NCI-H2227 treated with DMSO at 0.1 percent for 48 hours (cell line): Measurements from ENCODE around the gene MBTD1.
A peak's percentile ranks its signal among the peaks of the same experiment; 100 is the strongest.
"Not testable (repeated sequence)": the region's sequence is repeated elsewhere in the genome, so short reads cannot be mapped to it uniquely, and the experiment has no call there.

Experiments used
- DNase-seq: peaks from one replicate; lab custom pipeline; 2025; lab: John Stamatoyannopoulos, UW

The MBTD1 gene

DNA sequence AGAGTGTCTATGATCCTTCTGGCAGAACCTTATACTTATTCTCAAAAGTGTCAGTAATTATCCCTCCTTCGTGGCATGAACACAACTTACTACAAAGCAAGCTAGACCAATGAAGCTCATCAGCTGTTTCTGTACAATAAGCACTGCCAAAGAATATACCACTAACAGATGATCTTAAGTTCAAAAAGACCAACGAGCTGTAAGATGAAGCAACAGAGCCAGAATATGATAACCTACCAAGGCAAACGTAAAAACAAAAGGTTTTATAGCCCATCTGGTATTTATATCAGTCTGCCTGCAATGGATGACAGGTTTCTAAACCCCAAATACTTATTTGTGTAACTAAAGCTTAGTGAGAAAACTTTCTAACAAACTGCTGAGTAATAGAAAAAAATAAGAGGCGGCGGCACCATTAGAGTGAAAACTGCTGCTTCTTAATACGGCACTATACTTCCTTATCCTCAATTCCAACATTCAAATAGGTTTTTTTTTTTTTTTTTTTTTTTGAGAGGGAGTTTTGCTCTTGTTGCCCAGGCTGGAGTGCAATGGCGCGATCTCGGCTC lies 71.5 kb downstream of the MBTD1 start:
- peak; percentile 8 for DNase-seq

DNA sequence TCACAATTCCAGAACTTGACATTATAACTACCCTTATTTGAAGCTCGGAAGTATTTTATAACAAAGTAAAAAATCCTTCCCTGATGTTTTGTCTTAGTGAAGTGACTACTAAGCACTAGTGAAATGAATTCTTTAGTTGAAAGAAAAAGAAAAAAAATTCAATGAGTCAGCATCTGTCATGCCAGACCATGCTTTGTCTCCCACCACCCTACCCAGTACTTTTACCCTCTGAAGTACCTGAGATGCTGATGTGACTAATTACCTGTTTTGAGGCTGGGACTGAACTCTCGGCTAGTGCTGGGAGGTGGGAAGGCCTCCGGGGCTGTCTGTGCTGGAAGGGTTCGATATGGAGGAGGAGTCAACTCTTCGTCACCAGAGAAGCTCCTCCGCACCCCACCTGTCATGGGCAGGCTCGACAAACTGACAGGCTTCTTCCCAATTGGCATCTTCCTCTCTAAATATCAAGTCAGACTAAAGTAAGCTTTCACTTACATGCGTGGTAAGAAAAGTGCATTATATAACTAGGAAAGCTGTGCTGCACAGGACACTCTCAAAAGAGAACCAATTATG lies 74.0 kb downstream of the MBTD1 start:
- no peak for DNase-seq

DNA sequence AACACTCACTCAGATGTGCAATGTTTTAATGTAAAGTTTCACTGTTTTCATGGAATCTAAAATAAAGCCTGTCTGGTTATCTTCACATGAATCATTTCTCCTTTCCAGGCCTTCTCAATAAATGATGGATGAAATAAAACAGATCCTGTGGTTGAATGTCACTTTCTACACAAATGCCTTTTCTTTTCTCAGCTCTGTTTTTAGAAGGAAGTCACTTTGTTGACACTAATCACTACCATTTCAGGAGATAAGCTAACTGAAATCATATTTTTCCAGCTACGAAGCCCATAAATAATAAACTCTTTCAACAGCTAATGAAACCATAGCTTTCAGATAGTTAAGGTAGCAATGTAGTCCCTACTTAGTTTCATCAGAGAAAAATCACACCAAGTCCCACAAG lies 75.7 kb downstream of the MBTD1 start:
- DNase-seq, result no peak

DNA sequence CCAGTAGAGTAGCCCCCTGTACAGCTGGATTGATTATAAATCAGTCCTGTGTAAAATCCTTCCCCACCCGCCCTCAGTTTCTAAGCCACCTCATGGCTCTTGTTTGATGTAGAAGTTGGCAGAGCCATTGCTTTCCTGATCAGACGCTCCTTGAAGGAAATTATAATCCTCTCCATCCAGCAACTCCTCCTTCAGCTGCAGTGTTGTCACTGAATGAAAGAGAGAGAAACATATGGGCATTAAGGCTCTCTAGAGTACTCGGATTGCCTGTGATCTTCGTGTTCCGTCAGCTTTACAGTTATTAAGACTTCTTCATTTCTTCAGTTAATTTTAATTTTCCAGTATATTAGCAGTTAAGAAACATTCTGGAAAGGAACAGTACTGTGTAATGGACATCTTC lies 79.4 kb downstream of the MBTD1 start:
- DNase-seq, result no peak

DNA sequence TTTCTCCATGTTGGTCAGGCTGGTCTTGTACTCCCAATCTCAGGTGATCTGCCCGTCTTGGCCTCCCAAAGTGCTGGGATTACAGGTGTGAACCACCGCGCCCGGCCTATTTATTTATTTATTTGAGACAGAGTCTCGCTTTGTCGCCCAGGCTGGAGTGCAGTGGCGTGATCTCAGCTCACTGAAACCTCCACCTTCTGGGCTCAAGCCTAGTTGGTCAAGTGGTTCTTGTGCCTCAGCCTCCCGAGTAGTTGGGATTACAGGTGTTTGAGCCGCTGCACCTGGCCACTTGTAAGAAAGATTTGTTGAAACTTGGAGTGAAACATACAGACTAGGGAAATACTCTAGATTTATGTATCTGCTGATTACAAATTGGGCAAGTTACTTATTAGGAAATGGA lies 87.8 kb downstream of the MBTD1 start:
- not testable (repeated sequence) for DNase-seq

DNA sequence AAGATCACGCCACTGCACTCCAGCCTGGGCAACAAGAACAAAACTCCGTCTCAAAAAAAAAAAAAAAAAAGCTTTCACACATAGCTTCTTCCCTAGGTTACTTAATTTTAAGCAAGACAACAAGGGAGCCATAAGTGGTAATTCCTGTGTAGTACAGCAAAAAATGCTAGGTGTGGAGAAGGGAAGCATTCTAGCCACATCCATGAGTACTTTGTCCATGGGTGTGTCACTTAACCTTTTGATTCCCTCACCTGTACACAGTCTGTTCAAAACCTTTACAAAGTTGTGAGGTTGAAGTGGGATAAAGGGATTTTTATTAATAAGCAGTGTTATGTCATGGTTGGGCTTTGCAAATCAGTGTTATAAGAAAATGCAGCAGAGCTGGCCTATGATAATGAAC lies 89.1 kb downstream of the MBTD1 start:
- DNase-seq, result no peak

DNA sequence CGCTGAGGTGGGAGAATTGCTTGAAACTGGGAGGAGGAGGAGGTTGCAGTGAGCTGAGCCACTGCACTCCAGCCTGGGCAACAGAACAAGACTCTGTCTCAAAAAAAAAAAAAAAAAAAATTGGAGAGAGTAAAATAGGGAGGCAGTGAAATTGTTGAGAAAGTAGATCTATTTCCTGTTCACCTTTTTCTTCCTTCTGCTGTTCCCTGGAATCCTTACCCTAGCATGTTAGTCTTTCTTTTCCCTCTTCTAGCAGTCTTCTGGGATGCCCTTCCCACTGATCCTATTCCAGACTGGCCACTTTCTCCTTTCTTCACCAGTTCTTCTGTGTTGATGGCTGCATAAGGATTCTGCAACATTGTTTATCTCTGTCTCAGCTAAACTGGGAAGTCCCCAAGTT lies 90.5 kb downstream of the MBTD1 start:
- DNase-seq, result no peak

DNA sequence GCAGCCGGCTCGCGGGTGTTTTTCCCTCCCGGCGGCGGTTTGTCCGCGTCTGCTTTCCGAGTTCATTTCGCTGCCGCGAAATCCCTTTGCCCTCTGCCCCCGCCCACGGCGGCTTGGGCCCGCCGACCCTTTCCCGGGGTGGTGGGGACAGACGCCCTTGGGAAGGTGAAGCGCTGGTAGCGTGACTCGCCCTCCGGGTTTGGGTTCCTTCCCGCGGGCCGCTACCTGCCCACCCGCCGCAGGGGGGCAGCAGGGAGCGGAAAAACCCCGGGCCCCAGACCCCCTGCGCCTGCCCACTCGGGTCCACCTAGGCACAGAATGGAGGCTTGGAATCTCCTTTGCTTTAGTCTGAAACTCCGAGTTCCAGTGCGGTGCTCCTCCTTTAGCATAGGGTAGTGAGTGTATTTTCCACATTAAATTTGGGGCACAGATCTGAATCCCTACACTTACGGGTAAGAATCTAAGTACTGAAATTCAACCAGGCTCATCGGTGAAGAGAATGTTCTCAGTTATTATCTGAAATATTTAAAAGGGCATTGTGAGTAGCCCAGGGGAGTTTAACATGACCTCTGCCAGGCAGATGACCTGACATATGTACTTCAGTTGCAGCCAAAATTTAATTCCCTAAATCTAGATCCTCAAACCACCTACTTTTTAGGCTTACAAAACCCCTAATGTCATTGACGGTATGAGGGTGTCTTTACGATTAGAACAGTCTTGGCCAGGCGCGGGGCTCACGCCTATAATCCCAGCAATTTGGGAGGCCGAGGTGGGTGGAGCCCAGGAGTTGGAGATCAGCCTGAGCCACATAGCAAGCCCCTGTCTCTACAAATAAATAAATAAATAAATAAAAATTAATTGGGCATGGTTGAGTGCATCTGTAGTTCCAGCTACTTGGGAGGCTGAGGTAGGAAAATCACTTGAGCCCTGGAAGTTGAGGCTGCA lies 92.6 kb downstream of the MBTD1 start:
- peak; percentile 47 for DNase-seq

DNA sequence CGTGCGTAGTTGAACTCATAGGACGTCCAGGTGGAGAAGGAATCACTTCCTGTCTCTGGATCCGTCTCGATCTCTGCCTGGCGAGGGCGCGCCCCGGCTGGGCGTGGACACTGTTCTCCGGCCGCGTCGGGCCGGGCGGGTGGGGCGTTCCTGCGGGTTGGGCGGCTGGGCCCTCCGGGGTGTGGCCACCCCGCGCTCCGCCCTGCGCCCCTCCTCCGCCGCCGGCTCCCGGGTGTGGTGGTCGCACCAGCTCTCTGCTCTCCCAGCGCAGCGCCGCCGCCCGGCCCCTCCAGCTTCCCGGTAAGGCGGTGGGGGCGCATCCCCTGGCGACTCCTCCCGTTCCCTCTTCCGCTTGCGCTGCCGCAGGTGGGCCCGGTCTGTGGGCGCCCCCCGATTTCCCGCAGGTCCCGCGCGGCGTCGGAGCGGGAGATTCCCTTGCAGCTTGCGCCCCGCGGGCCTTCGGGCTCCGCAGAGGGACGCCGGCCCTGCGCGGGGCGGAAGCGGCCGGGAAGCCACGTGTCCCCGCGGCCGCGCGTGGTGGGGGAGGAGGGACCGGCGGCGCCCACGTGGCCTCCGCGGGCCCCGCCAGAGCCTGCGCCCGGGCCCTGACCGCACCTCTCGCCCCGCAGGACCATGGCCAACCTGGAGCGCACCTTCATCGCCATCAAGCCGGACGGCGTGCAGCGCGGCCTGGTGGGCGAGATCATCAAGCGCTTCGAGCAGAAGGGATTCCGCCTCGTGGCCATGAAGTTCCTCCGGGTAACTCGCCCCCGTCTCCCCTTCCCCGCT lies 93.5 kb downstream of the MBTD1 start, which contains the start of gene NME2:
Gene NME2 (plus strand): TSS at position 214 of the 789 bp plus-strand sequence. CDS start 420 bp downstream, at position 634.
- peak; percentile 88 for DNase-seq

DNA sequence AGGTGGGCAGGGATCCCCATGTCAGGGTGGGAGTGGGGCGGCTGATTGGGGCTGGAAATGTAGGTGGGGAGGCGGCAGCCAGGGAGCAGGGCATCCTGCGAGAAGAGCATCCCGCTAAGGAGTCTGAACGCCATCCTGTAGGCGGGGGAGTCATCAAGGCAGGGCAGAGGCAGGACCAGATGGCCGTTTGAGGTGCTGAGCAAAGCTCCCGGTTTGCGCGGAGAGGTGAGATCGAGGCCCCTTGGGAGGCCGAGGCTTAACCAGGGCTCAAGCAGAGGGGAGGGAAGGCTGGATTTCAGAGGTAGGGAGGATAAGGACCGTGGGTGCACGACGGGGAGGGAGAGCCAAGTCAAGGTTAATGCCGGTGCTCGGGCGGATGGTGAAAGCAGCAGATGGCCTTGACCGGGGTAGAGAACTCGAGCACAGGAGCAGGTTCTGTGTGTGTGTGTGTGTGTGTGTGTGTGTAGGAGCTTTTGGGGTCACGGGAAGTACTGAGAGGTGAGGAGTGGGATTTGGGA lies 94.1 kb downstream of the MBTD1 start:
- no peak for DNase-seq

DNA sequence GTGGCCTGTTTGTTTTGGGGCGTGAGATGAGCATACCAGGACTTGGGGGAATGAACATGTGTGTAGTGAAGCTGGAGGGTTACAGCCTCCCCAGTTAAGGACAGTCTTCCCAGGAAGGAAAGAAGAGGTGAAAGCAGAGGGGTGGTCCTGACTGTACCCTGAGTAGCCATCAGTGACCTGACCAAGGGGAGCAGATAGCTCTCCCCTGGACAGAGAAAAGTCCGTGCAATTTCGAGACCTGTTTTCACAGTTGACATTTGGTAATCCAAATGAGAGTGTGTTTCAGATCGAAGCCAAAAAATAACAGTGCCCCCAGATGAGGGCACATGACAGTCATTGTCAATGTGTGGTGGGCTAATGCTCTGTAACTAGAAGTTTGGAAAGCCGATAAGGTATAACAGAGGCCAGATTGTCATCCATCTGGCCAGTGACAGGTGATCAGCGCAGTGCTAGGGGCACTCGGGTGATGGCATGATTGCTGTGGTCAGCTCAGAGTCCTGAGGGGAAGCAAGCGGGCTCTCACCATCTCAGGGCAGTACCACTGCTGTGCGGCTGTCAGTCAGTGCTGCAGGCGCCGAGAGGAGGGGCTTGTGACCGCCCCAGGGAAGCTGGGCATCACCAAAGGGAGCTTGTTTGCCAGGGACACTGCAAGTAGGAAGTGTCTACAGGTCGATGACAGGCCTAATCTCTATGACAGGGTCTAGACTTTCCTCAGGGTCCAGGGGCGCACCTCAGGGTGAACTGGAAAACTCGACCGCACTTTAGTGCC lies 94.8 kb downstream of the MBTD1 start:
- DNase-seq, result peak; percentile 20

DNA sequence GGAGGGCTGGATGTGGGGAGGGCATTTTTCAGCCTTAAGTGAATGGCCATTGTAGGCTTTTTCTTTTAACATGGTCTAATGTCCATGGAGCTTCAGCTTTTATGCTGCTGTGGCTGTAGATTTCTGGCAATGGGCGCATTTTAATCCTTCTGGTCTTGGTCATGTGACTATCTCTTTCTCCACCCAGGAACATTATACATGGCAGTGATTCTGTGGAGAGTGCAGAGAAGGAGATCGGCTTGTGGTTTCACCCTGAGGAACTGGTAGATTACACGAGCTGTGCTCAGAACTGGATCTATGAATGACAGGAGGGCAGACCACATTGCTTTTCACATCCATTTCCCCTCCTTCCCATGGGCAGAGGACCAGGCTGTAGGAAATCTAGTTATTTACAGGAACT lies 98.3 kb downstream of the MBTD1 start:
- no peak for DNase-seq

DNA sequence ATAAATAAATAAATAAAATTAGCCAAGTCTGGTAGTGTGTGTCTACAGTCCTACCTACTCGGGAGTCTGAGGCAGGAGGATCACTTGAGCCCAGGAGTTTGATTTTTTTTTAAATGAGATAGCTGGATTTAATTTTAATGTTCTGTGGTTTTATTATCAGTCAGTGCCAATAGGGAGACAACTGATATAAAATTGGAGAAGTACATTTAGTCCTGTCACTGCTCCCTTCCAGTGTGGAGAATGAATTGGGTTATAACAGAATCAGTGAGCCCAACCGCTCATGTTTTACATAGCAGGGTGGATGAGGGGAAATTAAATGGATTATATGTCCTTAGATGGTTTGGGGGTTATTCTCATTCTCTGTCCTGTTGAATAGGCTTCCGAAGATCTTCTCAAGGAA lies 100.2 kb downstream of the MBTD1 start:
- no peak for DNase-seq

DNA sequence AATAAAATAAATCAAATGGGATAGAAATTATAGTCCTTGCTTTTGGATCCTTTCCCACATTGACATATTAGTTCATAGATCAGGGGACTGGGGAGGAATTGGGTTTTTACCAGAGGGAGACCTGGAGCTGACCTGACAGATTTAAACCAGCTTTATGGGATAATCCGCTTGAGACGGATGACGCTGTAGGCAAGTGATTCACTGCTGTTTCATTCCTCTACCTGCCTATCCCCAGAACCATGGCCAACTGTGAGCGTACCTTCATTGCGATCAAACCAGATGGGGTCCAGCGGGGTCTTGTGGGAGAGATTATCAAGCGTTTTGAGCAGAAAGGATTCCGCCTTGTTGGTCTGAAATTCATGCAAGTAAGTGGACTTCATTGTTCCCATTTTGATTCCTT lies 104.4 kb downstream of the MBTD1 start:
- DNase-seq, result no peak

DNA sequence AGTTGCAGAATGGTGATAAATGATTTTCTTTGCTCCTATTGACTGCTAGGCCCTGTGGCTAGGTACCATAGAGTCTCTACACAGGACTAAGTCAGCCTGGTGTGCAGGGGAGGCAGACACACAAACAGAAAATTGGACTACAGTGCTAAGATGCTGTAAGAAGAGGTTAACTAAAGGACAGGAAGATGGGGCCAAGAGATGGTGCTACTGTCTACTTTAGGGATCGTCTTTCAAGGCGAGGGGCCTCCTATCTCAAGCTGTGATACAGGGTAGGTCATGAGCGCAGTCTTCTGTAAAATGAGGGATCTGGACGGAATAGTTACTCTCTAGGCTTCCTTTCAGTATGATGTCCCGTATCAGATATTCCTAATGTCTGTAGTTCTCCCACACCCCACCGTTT lies 105.7 kb downstream of the MBTD1 start:
- peak; percentile 8 for DNase-seq

DNA sequence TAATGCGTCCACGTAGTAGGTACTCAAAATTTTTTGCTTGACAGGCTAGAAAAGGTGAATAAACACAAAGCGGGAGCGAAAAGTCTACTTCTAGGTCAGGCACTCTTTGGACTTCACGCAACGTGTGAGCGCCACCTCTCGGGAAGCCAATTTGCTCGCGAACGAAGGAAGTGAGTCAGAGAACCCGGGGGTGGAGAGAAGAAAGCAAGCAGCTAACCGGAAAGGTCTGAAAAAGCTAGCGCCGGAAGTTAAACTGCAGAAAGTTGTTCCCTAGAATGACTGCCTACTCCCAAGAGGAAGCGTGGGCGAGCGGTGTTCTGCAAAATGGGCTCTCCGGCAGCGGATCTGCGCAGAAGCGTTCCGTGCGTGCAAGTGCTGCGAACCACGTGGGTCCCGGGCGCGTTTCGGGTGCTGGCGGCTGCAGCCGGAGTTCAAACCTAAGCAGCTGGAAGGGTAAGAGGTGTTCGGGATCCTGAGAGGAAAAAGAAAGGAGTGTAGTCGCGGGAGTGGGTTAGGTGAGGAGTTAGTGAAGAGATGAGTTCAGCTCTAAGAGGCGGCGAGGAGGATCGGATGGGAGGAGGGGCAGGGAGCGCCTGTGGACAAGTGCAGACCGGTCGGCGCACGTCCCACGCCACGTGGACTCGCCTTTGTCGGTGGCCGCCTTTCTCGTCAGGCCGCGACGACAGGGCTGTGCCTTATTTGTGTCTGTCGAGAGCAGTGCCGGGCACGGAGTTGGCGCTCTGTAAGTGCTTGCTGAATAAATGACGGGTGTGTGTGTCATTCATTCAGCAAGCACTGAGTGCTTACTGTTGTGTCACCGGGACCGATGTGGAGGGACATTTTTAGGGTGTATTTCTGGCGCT lies 106.4 kb downstream of the MBTD1 start, which contains the start of gene NME1:
Gene NME1 (plus strand): TSS at position 350 of the 863 bp plus-strand sequence. CDS start 2,096 bp downstream, outside the sequence.
- peak; percentile 99 for DNase-seq

DNA sequence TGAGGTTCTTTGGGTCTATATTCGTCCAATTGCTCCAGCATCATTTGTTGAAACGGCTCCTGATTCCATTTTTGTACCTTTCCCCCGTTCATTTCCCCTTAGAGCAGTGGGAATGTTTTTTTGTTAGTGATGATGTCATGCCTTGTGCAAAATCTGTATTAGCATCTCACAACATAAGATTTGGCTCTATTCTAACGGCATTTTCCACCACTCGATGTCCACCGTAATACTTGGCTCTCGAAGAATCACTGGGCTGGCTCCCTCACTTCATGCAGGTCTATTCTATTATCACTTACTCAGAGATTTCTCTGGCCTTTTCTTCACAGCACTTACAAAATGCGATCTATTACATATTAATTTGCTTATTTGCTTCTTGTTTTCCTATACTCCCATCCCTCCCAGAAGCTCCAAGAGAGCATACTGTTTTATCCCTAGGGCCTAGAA lies 107.1 kb downstream of the MBTD1 start:
- DNase-seq, result no peak

DNA sequence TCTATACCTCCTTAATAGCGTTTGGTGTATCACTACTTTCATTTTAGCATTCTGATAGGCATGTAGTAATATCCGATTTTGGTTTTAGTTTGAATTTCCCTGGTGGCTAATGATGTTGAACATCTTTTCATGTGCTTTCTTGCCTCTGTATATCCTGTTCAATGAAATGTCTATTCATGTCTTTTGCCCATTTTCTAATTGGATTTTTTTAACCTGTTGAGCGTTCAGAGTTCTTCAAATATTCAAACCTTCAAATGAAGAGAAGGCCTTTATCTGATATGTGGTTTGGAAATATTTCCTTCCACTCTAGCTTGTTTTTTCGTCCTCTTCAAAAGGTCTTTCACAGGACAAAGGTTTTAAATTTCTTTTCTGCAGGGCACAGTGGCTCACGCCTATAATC lies 108.9 kb downstream of the MBTD1 start:
- DNase-seq, result no peak

DNA sequence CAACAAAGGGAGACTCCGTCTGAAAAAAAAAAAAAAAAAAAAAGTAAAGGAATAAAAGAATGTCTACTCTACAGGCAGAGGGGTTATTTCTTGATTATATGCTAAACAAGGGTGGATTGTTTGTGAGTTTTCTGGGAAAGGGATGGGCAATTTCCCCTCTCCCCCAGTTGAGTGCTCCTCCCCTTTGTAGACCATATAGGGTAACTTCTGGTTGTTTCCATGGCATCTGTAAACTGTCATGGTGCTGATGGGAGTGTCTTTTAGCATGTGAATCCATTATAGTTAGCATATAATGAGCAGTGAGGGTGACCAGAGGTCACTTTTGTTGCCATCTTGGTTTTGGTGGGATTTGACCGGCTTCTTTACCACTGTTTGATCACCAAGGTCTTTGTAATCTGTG lies 110.7 kb downstream of the MBTD1 start:
- no peak for DNase-seq

DNA sequence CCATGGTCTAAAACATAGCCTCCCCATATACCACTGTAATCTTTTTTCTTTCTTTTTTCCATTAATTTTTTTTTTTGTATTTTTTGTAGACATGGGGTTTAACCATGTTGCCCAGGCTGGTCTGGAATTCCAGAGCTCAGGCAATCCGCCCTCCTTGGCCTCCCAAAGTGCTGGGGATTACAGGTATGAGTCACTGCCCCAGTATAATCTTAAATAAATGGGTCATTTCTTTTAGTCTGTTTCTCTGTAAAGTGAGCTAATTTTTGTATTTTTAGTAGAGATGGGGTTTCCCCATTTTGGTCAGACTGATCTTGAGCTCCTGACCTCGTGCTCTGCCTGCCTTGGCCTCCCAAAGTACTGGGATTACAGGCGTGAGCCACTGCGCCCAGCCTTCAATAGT lies 112.2 kb downstream of the MBTD1 start:
- DNase-seq, result no peak
